NCI-H2196 (cell line): ENCODE results near the gene RFC2.
A peak's percentile ranks its signal among the peaks of the same experiment; 100 is the strongest.

ENCODE experiments used
- DNase-seq: peaks from one replicate; lab custom pipeline; 2025; ENCODE audit not compliant: unreplicated experiment; lab: John Stamatoyannopoulos, UW

Gene RFC2

DNA sequence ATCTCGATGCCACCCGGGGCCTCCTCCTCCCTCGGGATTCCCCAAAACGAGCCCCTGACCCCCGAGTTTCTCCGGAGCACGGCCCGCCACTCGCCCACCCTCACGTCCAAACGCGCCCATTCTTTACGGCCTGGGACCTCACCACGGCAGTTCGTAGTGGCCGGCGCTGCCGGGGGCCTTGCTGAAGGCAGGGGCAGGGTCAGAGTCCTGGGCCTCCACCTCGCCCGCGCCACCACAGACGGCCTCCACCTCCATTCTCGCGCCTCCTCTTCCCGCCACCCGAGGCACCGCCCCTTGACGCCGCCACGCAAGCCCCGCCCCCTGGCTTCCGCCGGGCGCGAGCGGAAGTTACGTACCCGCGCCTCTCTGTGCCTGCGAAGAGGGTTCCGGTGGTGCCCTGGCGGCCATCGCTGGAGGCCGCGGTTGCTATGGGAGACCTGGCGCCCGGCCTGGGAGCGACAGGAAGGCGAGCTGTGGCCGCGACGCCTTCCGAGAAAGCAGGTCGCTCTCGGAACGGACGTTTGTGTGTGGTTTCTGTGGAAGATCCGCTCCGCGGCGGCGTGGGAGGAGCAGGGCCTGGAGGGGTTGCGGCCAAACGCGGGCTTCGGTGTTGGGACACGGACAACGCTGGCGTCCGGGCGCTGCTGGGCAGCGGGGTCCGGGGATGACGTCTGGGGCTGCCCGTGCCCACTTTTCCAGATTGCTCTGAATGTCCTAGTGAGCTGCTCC lies at the start of gene RFC2:
TSS of gene RFC2 (minus strand) at position 271 of the 729 bp plus-strand sequence. CDS start at position 255, 16 bp downstream.
- DNase-seq = peak; percentile 97

- no peak for DNase-seq
These were observed 48.6 kb upstream of the RFC2 start for GRCh38 chr7:74302745-74303221.

GRCh38 chr7:74300926-74301325 lies 46.7 kb upstream of the RFC2 start:
- no peak for DNase-seq

DNA sequence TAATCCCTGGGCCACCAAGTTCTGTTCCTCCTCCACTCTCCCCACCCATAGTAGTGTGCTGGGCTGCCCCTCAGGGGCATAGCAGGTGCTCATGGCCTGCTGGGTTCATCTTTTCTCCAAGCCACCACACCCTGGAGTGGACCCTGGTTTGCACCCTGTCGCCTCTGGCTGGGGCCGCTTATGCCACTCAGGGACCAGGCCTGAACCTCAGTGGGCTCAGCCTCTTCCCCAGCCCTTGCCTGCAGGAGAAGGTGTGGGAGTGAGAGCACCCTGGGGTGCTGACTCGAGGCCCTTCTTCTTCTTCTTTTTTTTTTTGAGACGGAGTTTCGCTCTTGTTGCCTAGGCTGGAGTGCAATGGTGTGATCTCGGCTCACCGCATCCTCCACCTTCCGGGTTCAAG lies 45.2 kb upstream of the RFC2 start:
- DNase-seq = no peak

DNA sequence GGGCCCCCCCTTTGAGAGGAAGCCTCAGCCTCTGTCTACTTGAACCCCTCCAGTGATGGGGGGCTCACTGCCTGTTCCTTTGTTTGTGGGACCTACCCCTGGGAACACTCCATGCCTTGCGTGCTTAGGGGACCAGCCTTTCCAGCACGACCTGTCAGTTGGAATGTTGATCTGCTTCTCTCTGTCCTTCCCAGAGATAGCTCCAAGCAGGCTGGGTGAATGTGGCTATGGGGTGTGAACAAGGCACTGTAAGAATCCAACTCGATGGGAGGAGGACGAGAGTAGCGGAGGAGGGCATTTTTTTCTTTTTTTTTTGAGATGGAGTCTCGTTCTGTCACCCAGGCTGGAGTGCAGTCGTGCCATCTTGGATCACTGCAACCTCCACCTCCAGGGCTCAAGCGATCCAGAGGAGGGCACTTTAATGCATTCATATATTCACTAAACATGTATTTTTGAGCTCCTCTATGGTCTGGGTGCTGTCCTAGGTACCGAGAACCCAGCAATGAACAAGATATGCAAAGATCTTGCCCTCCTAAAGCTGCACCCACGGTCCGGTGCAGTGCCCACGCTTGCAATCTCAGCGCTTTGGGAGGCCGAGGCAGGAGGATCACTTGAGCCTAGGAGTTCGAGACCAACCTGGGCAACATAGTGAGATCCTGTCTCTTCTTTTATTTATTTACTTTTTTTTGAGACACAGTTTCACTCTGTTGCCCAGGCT lies 43.5 kb upstream of the RFC2 start:
- no peak for DNase-seq

- DNase-seq = no peak
These were observed 40.2 kb upstream of the RFC2 start for GRCh38 chr7:74294191-74294998.

- no peak for DNase-seq
These were observed 39.3 kb upstream of the RFC2 start for GRCh38 chr7:74293577-74293908.

- DNase-seq = no peak
These were observed 38.8 kb upstream of the RFC2 start for GRCh38 chr7:74292757-74293576.

DNA sequence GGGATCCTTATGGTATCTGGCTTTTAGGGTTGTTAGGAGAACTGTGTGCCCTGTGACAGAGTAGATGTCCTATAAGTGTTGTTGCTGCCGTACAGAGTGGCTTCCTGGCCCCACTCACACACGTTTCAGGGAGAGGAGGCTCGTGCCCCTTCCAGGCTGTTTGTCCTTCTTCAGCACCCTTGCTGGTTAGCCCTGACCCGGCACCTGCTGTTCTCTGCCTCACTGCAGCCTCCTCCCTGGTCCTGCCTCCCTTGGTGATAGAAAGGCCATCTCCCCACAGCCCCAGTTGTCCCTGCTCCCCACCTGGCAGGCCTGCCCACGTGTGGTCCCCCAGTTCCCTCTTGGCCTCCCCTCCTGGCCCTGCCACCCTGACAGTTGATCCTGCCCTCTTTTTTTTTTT lies 37.3 kb upstream of the RFC2 start:
- DNase-seq = no peak

DNA sequence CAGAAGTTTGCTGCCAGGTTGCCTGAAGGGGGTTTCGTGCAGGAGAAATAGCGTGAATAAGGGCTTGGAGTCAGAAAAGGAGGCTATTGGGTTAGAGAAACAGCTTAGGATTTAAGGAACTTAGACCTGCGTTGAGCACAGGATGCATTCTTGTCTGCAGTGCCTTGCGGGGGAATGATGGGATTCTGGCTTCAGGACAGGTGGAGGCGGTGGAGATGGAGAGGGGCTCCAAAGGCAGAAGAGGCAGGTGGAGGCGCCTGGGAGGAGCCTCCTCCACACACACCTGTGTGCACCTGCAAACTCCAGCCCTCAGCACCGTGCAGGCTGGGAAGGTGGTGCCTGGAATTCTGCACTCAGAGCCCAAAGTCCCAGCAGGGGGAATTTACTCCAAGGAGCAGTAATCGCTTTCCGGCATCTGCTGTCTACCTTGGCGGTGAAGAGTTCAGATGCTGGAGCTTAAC lies 36.8 kb upstream of the RFC2 start:
- no peak for DNase-seq

DNA sequence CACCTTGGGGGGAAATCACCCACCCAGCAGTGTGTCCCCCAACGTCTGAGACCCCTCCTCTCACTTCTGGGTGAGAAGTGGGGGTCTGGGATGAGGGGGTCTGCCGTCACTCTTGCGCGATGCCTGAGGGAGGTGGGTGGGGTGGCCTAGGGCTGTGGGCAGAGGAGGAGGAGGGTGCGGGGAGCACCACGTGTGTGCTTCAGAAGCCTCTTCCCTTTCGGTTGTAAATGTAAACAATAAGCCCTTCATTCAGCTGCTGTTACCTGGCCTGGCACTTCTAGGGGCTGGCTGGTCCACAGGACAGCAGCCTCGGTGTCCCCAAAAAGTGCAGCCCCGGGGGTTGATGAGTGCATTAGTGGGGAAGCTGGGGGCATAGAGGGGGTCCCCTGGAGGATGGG lies 36.4 kb upstream of the RFC2 start:
- DNase-seq = no peak

DNA sequence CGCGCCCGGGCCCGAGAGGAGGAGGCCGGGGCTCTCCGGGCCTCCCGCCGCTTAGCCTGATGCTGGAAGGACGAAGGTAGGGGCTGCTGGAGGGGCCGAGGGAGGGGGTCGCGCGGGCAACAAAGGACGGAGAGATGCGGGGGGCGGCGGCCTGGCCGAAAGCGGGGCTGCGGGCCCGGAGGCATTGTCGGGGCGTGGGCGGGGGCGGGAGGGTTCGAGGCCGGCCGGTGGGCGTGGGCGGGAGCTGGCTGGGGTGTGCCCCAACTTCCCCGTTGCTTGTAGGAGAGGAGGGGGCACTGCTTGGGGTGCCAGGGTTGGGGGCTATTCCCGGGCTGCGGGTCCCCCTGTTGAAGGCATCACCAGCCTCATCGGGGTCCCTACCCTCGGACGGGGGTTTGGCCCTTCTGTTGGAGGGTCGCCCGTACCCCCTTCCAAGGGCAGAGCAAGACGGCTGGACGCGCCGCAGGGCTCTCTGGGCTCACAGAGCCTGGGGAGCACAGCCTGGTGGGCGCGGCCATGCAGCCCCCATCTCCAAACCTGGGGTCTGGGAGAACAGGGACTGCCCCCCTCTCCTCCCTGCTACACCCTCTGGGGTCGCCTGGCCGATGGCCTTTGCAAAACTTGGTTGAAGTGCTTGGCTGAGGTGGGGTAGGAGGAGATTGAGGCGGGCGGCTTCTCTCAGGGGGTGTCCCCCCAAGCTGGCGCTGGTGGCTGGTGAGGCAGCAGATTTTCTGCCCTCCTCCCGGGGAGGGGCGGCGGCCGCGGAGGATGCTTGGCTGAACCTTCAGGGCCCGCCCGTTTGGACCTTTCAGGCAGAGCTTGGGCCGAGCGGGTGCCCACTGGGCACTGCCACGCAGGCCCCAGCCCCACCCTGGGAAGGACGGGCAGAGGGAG lies 35.7 kb upstream of the RFC2 start:
- peak; percentile 15 for DNase-seq

DNA sequence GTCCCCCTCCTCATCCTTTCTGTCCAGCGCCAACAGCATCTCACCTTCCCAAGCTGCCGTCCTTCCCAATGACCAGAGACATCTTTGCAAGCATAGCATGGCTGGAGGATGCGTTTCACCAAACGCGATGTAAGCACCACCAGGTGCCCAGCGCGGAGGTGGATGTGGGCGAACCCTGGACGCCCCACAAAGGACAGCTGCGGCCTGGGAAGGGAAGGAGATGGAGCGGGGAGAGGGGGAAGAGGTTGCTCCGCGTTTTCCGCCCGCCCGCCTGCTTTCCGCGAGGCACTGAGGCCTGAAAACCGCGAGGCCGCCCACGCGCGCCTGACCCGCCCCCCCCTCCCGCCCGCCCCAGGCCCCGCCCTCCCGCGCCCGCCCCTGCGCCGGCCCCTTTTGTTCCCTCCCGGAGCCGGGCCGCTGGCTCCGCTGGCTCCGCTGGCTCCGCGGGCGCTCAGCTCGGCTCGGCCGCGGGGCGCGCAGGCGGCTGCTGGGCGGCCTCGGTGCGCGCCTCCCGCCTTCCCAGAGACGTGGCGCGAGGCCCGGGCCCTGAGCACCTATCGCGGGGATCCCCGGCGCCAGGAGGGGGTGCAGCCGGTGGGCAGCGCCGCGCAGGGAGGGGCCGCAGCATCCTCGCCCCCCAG lies 34.9 kb upstream of the RFC2 start, which contains the start of gene CLIP2:
TSS of gene CLIP2 (plus strand) at position 390 of the 641 bp plus-strand sequence. CDS start 28,140 bp downstream, outside the sequence.
- DNase-seq = peak; percentile 82

DNA sequence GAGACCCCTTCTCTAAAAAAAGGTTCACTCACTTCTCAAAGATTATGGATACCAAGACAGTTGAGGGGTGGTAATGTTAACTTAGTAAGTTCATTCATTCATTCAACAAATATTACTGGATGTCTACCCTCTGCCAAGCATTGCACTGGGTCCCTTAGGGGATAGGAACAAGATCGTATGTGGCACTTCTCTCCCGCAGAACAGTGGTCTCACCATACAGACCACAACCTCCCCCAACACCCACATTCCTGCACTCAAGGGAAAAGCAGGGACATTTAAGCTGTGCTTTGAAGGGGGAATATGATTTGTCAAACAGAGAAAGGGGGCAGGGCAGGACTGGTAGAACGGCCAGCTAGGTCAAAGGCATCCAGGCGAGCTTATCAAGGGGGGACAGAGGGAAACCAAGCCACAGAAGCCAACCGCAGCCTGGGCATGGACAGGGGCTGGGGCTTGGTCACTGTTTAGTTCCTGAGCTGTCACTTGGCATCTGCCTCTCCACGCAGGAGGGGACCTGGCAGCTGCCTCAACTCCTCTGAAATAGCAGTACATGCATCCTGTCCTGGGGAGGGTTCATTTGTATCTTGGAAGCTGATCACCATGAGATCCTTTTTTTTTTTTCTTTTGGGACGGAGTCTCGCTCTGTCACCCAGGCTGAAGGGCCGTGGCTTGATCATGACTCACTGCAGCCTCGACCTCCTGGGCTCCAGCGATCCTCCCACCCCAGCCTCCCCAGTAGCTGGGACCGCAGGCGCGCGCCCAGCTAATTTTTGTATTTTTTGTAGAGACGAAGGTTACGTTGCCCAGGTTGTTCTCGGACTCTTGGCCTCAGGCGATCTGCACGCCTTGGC lies 34.1 kb upstream of the RFC2 start:
- no peak for DNase-seq

- no peak for DNase-seq
These were observed 33.3 kb upstream of the RFC2 start for GRCh38 chr7:74287303-74288033.

DNA sequence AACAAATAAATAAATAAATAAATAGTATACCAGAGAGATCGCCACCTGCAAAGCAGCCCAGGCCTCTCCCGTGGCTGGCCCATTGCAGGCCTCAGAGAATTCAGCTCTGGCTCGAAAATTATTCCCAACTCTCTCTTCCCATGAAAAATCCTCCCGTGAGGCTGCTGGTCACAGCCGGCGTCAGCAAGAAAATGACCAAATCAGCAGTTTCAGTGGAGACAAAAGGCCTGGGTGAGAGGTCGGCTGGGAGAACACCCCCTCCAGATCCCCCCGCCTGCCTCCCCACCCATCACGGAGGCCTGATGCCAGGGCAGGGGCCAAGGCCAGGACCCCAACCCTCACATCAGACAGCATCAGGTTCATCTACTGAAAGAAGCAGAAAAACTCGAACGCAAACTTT lies 31.9 kb upstream of the RFC2 start:
- no peak for DNase-seq

GRCh38 chr7:74284781-74285259 lies 30.6 kb upstream of the RFC2 start:
- no peak for DNase-seq
